SU-DHL-6 (cell line): ENCODE results near the gene NINJ2.

Experiments used
- H2AFZ ChIP-seq: fragments of 200-600 bp; sonication (generic); 2 replicates; pipeline ENCODE4 v1.6.1; 2014; ENCODE audit warnings: low read depth, mild to moderate bottlenecking, moderate library complexity, mixed read lengths, antibody characterized with exemption, low read length; ENCODE audit not compliant: severe bottlenecking
- H3F3A ChIP-seq: fragments of 200-600 bp; shearing (Covaris generic); 2 replicates; pipeline ENCODE4 v1.6.0; 2016; ENCODE audit warnings: antibody characterized with exemption, mild to moderate bottlenecking; ENCODE audit not compliant: insufficient read depth
- H3K27ac ChIP-seq: fragments of 200-600 bp; sonication (generic); 2 replicates; pipeline ENCODE4 v1.5.1; 2016; ENCODE audit warnings: low read depth, mild to moderate bottlenecking, low read length, moderate library complexity, mixed read lengths
- H3K27me3 ChIP-seq: fragments of 200-600 bp; sonication (generic), shearing (Covaris generic); 2 replicates; pipeline ENCODE4 v1.6.0; 2014; ENCODE audit warnings: mild to moderate bottlenecking, low read length
- H3K36me3 ChIP-seq: fragments of 200-600 bp; sonication (generic); 2 replicates; pipeline ENCODE4 v1.6.1; 2014; ENCODE audit warnings: mild to moderate bottlenecking, low read length, mixed read lengths
- H3K4me2 ChIP-seq: fragments of 300-600, 200-600 bp; shearing (Covaris generic), sonication (generic); 2 replicates; pipeline ENCODE4 v1.6.0; 2014; ENCODE audit warnings: low read length, low read depth, mild to moderate bottlenecking; ENCODE audit not compliant: poor library complexity, severe bottlenecking
- H3K4me3 ChIP-seq: fragments of 200-600 bp; sonication (generic); 2 replicates; pipeline ENCODE4 v1.5.1; 2014; ENCODE audit warnings: antibody characterized with exemption, low read length, mild to moderate bottlenecking, mixed read lengths; ENCODE audit not compliant: insufficient read depth, poor library complexity, severe bottlenecking
- H3K79me2 ChIP-seq: fragments of 200-600 bp; sonication (generic); 2 replicates; pipeline ENCODE4 v1.6.1; 2014; ENCODE audit warnings: mild to moderate bottlenecking, low read length, moderate library complexity; ENCODE audit not compliant: insufficient read depth
- H3K9ac ChIP-seq: fragments of 200-600 bp; sonication (generic); 2 replicates; pipeline ENCODE4 v1.7.0; 2014; ENCODE audit warnings: mild to moderate bottlenecking, low read length
- H3K9me2 ChIP-seq: fragments of 200-600 bp; sonication (generic); replicated peaks from 2 replicates; pipeline ENCODE4 v1.6.1; 2014; ENCODE audit warnings: low read length; ENCODE audit not compliant: insufficient read depth
- H3K9me3 ChIP-seq: fragments of 200-600 bp; sonication (generic); 2 replicates; pipeline ENCODE4 v1.6.1; 2014; ENCODE audit warnings: low read length, mixed read lengths; ENCODE audit not compliant: insufficient read depth
- H4K20me1 ChIP-seq: fragments of 200-600 bp; sonication (generic); 2 replicates; pipeline ENCODE4 v1.6.1; 2014; ENCODE audit warnings: low read depth, mild to moderate bottlenecking, antibody characterized with exemption, low read length, moderate library complexity, mixed read lengths
- CTCF ChIP-seq: fragments of 200-600 bp; sonication (generic); IDR thresholded peaks from one replicate; pipeline ENCODE4 v1.5.1; 2017; ENCODE audit warnings: antibody characterized with exemption, mild to moderate bottlenecking, low read length, moderate library complexity; ENCODE audit not compliant: insufficient read depth, poor library complexity, severe bottlenecking
- EZH2phosphoT487 ChIP-seq: fragments of 200-600 bp; sonication (generic), shearing (Covaris generic); conservative IDR thresholded peaks from 2 replicates; pipeline ENCODE4 v1.6.1; 2018; ENCODE audit warnings: mild to moderate bottlenecking, antibody characterized with exemption, low read length, moderate library complexity, mixed read lengths

NINJ2 gene

GRCh38 chr12:669576-669945, 6.3 kb upstream of the NINJ2 start:
- H3K4me3 ChIP-seq = no peak overlapping the region
- no peaks in the 10 kb centered on the region for H3K9me3 ChIP-seq
- TF ChIP-seq EZH2phosphoT487 = no peak
- no peak for TF ChIP-seq CTCF
- no peaks in the 10 kb centered on the region for H3K79me2 ChIP-seq
- no peaks in the 10 kb centered on the region for H3F3A ChIP-seq
- H3K9ac ChIP-seq = no peak overlapping the region
- H2AFZ ChIP-seq = no peak overlapping the region
- H3K27me3 ChIP-seq = no peaks in the 10 kb centered on the region
- H3K4me2 ChIP-seq = no peak overlapping the region
- no peaks in the 10 kb centered on the region for H3K9me2 ChIP-seq
- no peaks in the 10 kb centered on the region for H4K20me1 ChIP-seq
- no peak overlapping the region for H3K27ac ChIP-seq
- no peaks in the 10 kb centered on the region for H3K36me3 ChIP-seq

- Histone ChIP-seq H4K20me1 (no peaks in the 10 kb centered on the region), H3K36me3 (no peaks in the 10 kb centered on the region), H3K9me3 (no peaks in the 10 kb centered on the region), H3K79me2 (no peaks in the 10 kb centered on the region), H2AFZ (no peak overlapping the region), H3F3A (no peaks in the 10 kb centered on the region), H3K9ac (no peak overlapping the region), H3K4me3 (no peak overlapping the region), H3K27me3 (no peaks in the 10 kb centered on the region), H3K9me2 (no peaks in the 10 kb centered on the region), H3K4me2 (no peak overlapping the region), H3K27ac (no peak overlapping the region)
- TF ChIP-seq CTCF = no peak
- TF ChIP-seq EZH2phosphoT487 = no peak
Measured at GRCh38 chr12:668090-668481, 4.8 kb upstream of the NINJ2 start.

GRCh38 chr12:666766-667308, 3.6 kb upstream of the NINJ2 start:
- H3K4me2 ChIP-seq = peak overlapping the region; percentile 0

More at GRCh38 chr12:666766-667308, 3.6 kb upstream of the NINJ2 start:
- TF ChIP-seq EZH2phosphoT487 (no peak), CTCF (no peak)
- no peaks in the 10 kb centered on the region for H4K20me1 ChIP-seq
- H3K9ac ChIP-seq = no peak overlapping the region
- H3K9me2 ChIP-seq = no peaks in the 10 kb centered on the region
- H3K4me3 ChIP-seq = no peak overlapping the region
- no peaks in the 10 kb centered on the region for H3K36me3 ChIP-seq
- no peak overlapping the region for H3K27ac ChIP-seq
- no peaks in the 10 kb centered on the region for H3F3A ChIP-seq
- H3K9me3 ChIP-seq = no peaks in the 10 kb centered on the region
- 0 out of 2 replicates have a peak, but pooled peaks cover 3% of the 10 kb centered on the region for H3K27me3 ChIP-seq
- peak overlapping the region; percentile 9 for H2AFZ ChIP-seq
- H3K79me2 ChIP-seq = no peaks in the 10 kb centered on the region
